ENCODE results near the gene SLC25A13. TPM values are rescaled to one million over a fixed set of nuclear protein-coding genes. Genes with fewer than 3 reads are reported as not detected.

Gene SLC25A13
- total and polyA plus RNA-seq, 2 of the 13 experiments (the other 11 are each of a cell fraction or from before 2014, with no cell fraction given): 36.2 to 84.9 TPM

DNA sequence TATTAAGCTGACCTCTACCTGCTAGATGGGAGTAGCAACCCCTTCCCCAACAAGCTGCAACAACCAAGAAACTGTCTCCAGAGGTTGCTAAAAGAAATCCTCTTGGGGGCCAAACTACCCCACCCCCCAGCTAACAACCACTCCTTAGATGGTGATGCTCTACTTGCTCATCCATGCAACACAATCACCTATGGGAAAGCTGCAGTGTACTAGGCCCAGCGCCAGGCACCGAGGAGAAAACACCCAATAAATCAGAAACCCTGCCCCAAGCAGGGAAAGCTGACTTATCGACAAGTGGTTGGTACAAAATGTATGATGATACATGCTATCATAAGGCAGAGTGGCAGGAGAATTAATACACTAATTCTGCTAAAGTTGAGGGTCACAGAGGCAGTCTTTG lies 17.3 kb downstream of the SLC25A13 start:
- Histone ChIP-seq H2AFZ (ENCODE audit: low read length) (no peak overlapping the region), H3K79me2 (ENCODE audit: insufficient read depth, low read length) (peaks cover 94% of the 10 kb centered on the region), H3K9me3 (ENCODE audit: low read length) (no peaks in the 10 kb centered on the region), H4K20me1 (ENCODE audit: insufficient read depth, low read length) (peaks cover 8% of the 10 kb centered on the region), H3K27ac (ENCODE audit: extremely low read length, insufficient read depth, low read length) (no peak overlapping the region), H3K4me1 (ENCODE audit: insufficient read depth, low read length) (peaks cover 97% of the 10 kb centered on the region), H3K36me3 (replicated peaks in 1 of 2; ENCODE audit: control insufficient read depth in 1 of 2, insufficient read depth in 2 of 2, low read length in 2 of 2) (peaks cover 4 to 11% of the 10 kb centered on the region in 2 experiments), H3K4me2 (ENCODE audit: low read depth, low read length) (peak overlapping the region; percentile 90; the same call in 1 of the 2 replicates), H3K27me3 (ENCODE audit: control insufficient read depth in 1 of 2, insufficient read depth in 2 of 2, low read length in 2 of 2) (no peaks in the 10 kb centered on the region), H3K4me3 (replicated peaks in 1 of 3; ENCODE audit: insufficient read depth in 1 of 3, low read depth in 2 of 3, low read length in 3 of 3) (no peak overlapping the region), H3K9ac (ENCODE audit: insufficient read depth, low read depth, low read length) (no peak overlapping the region)
- intact Hi-C loops (cut with micrococcal nuclease; ENCODE audit: unreplicated experiment): loop anchor here (5.0 to 10.0 kb wide), 2 partner anchors 50 to 703 kb away; partner anchors contain the start of gene DLX6
- in situ Hi-C loops (cut with HindIII; ENCODE audit: extremely low pct_ligation_motif_present, low pct_unique_long_range_greater_than_20kb): loop anchor here (25.0 kb wide), 1 partner anchor 708 kb away; the partner anchor contains the start of genes DLX5 and DLX6
- DNase-seq (ENCODE audit: low spot score): no peak
- no peak for ATAC-seq
- ChIA-PET POLR2A (interaction anchor here (0.7 to 1.9 kb wide), 2 partner anchors 8 to 10 kb away, joined by 4 to 6 read pairs; no protein-coding TSS in a partner anchor), CTCF (ENCODE audit: low intra/inter-chr PET ratio, low total read pairs) (no interaction called here)
- no TSS peak for BruUV-seq (replicated peaks)
- no peak for FAIRE-seq
- WGBS (ENCODE audit: low lambda C conversion rate): 88% methylated on average over 3 of the region's 3 CpGs
- no peak for TF ChIP-seq ATF7-NPFF (CRISPR knock-in tag; IDR thresholded peaks at IDR 0.05; ENCODE audit: low read depth)
- TF ChIP-seq, protein P1, sequence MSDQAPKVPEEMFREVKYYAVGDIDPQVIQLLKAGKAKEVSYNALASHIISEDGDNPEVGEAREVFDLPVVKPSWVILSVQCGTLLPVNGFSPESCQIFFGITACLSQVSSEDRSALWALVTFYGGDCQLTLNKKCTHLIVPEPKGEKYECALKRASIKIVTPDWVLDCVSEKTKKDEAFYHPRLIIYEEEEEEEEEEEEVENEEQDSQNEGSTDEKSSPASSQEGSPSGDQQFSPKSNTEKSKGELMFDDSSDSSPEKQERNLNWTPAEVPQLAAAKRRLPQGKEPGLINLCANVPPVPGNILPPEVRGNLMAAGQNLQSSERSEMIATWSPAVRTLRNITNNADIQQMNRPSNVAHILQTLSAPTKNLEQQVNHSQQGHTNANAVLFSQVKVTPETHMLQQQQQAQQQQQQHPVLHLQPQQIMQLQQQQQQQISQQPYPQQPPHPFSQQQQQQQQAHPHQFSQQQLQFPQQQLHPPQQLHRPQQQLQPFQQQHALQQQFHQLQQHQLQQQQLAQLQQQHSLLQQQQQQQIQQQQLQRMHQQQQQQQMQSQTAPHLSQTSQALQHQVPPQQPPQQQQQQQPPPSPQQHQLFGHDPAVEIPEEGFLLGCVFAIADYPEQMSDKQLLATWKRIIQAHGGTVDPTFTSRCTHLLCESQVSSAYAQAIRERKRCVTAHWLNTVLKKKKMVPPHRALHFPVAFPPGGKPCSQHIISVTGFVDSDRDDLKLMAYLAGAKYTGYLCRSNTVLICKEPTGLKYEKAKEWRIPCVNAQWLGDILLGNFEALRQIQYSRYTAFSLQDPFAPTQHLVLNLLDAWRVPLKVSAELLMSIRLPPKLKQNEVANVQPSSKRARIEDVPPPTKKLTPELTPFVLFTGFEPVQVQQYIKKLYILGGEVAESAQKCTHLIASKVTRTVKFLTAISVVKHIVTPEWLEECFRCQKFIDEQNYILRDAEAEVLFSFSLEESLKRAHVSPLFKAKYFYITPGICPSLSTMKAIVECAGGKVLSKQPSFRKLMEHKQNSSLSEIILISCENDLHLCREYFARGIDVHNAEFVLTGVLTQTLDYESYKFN (CRISPR knock-in tag; conservative IDR thresholded peaks at IDR 0.05): no peak
- TF ChIP-seq ZNF878 (CRISPR knock-in tag; IDR thresholded peaks at IDR 0.05): no peak
- TF ChIP-seq THYN1 (CRISPR knock-in tag; IDR thresholded peaks at IDR 0.05; ENCODE audit: borderline replicate concordance, low read depth): no peak
- TF ChIP-seq, protein P2, sequence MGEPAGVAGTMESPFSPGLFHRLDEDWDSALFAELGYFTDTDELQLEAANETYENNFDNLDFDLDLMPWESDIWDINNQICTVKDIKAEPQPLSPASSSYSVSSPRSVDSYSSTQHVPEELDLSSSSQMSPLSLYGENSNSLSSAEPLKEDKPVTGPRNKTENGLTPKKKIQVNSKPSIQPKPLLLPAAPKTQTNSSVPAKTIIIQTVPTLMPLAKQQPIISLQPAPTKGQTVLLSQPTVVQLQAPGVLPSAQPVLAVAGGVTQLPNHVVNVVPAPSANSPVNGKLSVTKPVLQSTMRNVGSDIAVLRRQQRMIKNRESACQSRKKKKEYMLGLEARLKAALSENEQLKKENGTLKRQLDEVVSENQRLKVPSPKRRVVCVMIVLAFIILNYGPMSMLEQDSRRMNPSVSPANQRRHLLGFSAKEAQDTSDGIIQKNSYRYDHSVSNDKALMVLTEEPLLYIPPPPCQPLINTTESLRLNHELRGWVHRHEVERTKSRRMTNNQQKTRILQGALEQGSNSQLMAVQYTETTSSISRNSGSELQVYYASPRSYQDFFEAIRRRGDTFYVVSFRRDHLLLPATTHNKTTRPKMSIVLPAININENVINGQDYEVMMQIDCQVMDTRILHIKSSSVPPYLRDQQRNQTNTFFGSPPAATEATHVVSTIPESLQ (CRISPR knock-in tag; conservative IDR thresholded peaks at IDR 0.05): no peak
- TF ChIP-seq, protein P3, sequence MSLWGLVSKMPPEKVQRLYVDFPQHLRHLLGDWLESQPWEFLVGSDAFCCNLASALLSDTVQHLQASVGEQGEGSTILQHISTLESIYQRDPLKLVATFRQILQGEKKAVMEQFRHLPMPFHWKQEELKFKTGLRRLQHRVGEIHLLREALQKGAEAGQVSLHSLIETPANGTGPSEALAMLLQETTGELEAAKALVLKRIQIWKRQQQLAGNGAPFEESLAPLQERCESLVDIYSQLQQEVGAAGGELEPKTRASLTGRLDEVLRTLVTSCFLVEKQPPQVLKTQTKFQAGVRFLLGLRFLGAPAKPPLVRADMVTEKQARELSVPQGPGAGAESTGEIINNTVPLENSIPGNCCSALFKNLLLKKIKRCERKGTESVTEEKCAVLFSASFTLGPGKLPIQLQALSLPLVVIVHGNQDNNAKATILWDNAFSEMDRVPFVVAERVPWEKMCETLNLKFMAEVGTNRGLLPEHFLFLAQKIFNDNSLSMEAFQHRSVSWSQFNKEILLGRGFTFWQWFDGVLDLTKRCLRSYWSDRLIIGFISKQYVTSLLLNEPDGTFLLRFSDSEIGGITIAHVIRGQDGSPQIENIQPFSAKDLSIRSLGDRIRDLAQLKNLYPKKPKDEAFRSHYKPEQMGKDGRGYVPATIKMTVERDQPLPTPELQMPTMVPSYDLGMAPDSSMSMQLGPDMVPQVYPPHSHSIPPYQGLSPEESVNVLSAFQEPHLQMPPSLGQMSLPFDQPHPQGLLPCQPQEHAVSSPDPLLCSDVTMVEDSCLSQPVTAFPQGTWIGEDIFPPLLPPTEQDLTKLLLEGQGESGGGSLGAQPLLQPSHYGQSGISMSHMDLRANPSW (CRISPR knock-in tag; IDR thresholded peaks at IDR 0.05; ENCODE audit: borderline replicate concordance): no peak
- no peak for TF ChIP-seq XRCC5 (optimal IDR thresholded peaks at IDR 0.05; ENCODE audit: low read length)
- TF ChIP-seq PHF5A (CRISPR knock-in tag; IDR thresholded peaks at IDR 0.05; ENCODE audit: low read depth, unreplicated experiment): no peak
- no peak for TF ChIP-seq TMF1 (CRISPR knock-in tag; IDR thresholded peaks at IDR 0.05; ENCODE audit: low read depth)
- TF ChIP-seq, protein P4, sequence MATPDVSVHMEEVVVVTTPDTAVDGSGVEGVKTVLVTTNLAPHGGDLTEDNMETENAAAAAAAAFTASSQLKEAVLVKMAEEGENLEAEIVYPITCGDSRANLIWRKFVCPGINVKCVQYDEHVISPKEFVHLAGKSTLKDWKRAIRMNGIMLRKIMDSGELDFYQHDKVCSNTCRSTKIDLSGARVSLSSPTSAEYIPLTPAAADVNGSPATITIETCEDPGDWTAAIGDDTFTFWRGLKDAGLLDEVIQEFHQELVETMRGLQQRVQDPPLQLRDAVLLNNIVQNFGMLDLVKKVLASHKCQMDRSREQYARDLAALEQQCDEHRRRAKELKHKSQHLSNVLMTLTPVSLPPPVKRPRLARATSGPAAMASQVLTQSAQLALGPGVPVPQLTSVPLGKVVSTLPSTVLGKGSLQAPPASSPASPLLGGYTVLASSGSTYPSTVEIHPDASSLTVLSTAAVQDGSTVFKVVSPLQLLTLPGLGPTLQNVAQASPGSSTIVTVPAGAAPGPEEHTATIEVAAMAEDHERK (CRISPR knock-in tag; IDR thresholded peaks at IDR 0.05; ENCODE audit: low read depth): no peak
- no peak for TF ChIP-seq MTF1 (CRISPR knock-in tag; IDR thresholded peaks at IDR 0.05)
- TF ChIP-seq ONECUT2 (CRISPR knock-in tag; IDR thresholded peaks at IDR 0.05): no peak
- TF ChIP-seq ZNF674 (CRISPR knock-in tag; IDR thresholded peaks at IDR 0.05; ENCODE audit: low read depth): no peak
- no peak for TF ChIP-seq KDM4B (CRISPR knock-in tag; IDR thresholded peaks at IDR 0.05)
- no peak for TF ChIP-seq ZSCAN12 (CRISPR knock-in tag; IDR thresholded peaks at IDR 0.05)
- TF ChIP-seq CBX1 (IDR thresholded peaks at IDR 0.05; ENCODE audit: low read depth): no peak
